Thoracic aorta (tissue), 2 donors: Measurements from ENCODE around the gene RALGPS2. TPM values are rescaled to one million over a fixed set of nuclear protein-coding genes. Genes with fewer than 3 reads are reported as not detected.

Experiments
- ATAC-seq: fragments of 150-250 bp; one replicate; pipeline ENCODE4 v1.8.0; 2017; ENCODE audit warnings: low read depth; ENCODE audit not compliant: insufficient number of reproducible peaks, low FRiP score
- DNase-seq: peaks from one replicate; pipeline ENCODE4 v3.0.0-alpha.2; 2020; ENCODE audit warnings: low spot score
- H3K27ac ChIP-seq, 2 donors: fragments of 200-600 bp; sonication (generic); 1 replicate in 1 of 2; 2 replicates in 1 of 2; pipeline ENCODE4 v1.5.1; 2016; ENCODE audit warnings: mild to moderate bottlenecking in 2 of 2, moderate library complexity in 2 of 2
- H3K27me3 ChIP-seq: fragments of 200-600 bp; sonication (generic); replicated peaks from 2 replicates; pipeline ENCODE4 v1.6.0; 2016; ENCODE audit warnings: mild to moderate bottlenecking; ENCODE audit not compliant: insufficient read depth
- H3K36me3 ChIP-seq: fragments of 200-600 bp; sonication (generic); one replicate; pipeline ENCODE4 v1.5.1; 2016
- H3K4me1 ChIP-seq, 2 donors: fragments of 200-600 bp; sonication (generic); 1 replicate in 1 of 2; 2 replicates in 1 of 2; pipeline versions ENCODE4 v1.5.1 to v1.6.0; 2016; ENCODE audit warnings: low read depth in 2 of 2, mild to moderate bottlenecking in 1 of 2; ENCODE audit not compliant: control insufficient read depth in 1 of 2
- H3K4me3 ChIP-seq: fragments of 200-600 bp; sonication (generic); 2 replicates; pipeline ENCODE4 v1.5.1; 2016; ENCODE audit warnings: mild to moderate bottlenecking
- H3K9me3 ChIP-seq: fragments of 200-600 bp; sonication (generic); 2 replicates; pipeline ENCODE4 v1.5.1; 2016
- total RNA-seq, 2 donors: library from RNA; depleted of rRNA; stranded (reverse); fragments of >200 nt; gene quantifications; one replicate each; pipeline versions ENCODE4 v1.1.0 to v1.2.3, GENCODE V29; 2016
- TF ChIP-seq, protein P1 (sequence below): fragments of 200-600 bp; sonication (generic); IDR thresholded peaks from one replicate; pipeline ENCODE4 v1.5.1; 2019; ENCODE audit warnings: antibody characterized with exemption

The RALGPS2 gene
- total RNA-seq, 2 donors from 2014 or later: 4.9 to 9.5 TPM

DNA sequence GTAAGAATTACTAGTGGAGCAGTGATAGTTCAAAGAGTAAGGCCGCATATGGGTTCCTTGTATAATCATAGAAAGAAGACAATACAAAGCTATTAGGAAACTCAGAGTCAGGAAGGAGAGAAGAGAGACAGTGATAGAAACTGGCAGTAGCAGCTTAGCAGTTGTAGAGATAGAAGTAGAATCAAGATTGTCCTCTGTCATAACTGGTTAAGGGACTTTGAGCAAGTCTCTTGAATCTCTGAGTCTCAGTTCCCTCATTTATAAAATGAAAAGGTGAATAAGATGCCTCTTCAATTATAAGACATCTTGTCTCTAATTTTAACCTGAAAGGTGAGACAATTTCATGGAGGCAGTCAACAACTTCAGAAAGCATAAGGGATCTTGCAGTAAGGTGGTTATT is 6.5 kb upstream of the RALGPS2 start:
- TF ChIP-seq, protein P1, sequence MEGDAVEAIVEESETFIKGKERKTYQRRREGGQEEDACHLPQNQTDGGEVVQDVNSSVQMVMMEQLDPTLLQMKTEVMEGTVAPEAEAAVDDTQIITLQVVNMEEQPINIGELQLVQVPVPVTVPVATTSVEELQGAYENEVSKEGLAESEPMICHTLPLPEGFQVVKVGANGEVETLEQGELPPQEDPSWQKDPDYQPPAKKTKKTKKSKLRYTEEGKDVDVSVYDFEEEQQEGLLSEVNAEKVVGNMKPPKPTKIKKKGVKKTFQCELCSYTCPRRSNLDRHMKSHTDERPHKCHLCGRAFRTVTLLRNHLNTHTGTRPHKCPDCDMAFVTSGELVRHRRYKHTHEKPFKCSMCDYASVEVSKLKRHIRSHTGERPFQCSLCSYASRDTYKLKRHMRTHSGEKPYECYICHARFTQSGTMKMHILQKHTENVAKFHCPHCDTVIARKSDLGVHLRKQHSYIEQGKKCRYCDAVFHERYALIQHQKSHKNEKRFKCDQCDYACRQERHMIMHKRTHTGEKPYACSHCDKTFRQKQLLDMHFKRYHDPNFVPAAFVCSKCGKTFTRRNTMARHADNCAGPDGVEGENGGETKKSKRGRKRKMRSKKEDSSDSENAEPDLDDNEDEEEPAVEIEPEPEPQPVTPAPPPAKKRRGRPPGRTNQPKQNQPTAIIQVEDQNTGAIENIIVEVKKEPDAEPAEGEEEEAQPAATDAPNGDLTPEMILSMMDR: no peak
- Histone ChIP-seq H3K36me3 (no peaks in the 10 kb centered on the region), H3K4me3 (no peak overlapping the region), H3K27me3 (no peaks in the 10 kb centered on the region), H3K4me1 (no peaks in the 10 kb centered on the region), H3K9me3 (no peaks in the 10 kb centered on the region), H3K27ac (no peak overlapping the region)
- ATAC-seq: no peak
- DNase-seq: no peak

- ATAC-seq: no peak
- H3K36me3 ChIP-seq: no peaks in the 10 kb centered on the region
- H3K4me1 ChIP-seq: peaks cover 0 to 10% of the 10 kb centered on the region in 2 donors
Observed at GRCh38 chr1:178723546-178723945, 1.5 kb upstream of the RALGPS2 start.

GRCh38 chr1:178724376-178724727 is 692 bp upstream of the RALGPS2 start:
- H3K4me3 ChIP-seq: peak overlapping the region; percentile 81
- H3K36me3 ChIP-seq: no peaks in the 10 kb centered on the region
- DNase-seq (no peak), ATAC-seq (no peak)
- H3K27ac ChIP-seq: no peak overlapping the region
- H3K9me3 ChIP-seq: no peaks in the 10 kb centered on the region
- no peaks in the 10 kb centered on the region for H3K27me3 ChIP-seq
- H3K4me1 ChIP-seq: peaks cover 0 to 10% of the 10 kb centered on the region in 2 donors
- TF ChIP-seq, protein P1: no peak

More at GRCh38 chr1:178723546-178723945, 1.5 kb upstream of the RALGPS2 start:
- no peak for DNase-seq
- no peak overlapping the region for H3K4me3 ChIP-seq
- H3K27me3 ChIP-seq: no peaks in the 10 kb centered on the region
- no peak overlapping the region for H3K27ac ChIP-seq
- H3K9me3 ChIP-seq: no peaks in the 10 kb centered on the region
- TF ChIP-seq, protein P1: no peak

- Histone ChIP-seq H3K4me3 (peak overlapping the region; percentile 81), H3K27me3 (no peaks in the 10 kb centered on the region), H3K4me1 (peaks cover 0 to 10% of the 10 kb centered on the region in 2 donors), H3K36me3 (no peaks in the 10 kb centered on the region), H3K9me3 (no peaks in the 10 kb centered on the region), H3K27ac (no peak overlapping the region)
- DNase-seq: no peak
- TF ChIP-seq, protein P1: no peak
- no peak for ATAC-seq
Observed at GRCh38 chr1:178725466-178726086, 532 bp downstream of the RALGPS2 start.

DNA sequence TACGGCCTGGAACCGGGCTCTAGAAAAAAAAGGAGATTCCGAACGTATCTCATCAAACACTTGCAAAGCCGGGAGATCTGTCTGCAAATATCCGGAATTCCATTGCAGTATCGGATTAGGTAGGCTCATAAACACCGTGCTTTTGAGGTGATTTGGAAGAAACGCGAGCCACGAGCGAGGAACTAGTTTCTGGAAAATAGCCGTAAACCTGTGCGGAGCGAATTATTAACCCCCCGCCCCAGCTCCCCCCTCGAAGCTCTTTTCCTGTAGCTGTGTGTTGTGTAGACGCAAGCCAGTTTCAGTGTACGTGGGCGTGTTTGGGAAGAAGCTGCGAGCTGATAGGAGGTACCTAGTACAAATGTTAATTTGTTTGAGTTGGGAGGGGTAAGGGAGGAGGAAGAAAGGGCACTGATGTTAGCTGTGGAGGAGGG is 1.1 kb downstream of the RALGPS2 start:
- H3K4me3 ChIP-seq: peak overlapping the region; percentile 81
- DNase-seq (no peak), ATAC-seq (no peak)
- TF ChIP-seq, protein P1: no peak
- no peaks in the 10 kb centered on the region for H3K9me3 ChIP-seq
- H3K4me1 ChIP-seq: peaks cover 0 to 10% of the 10 kb centered on the region in 2 donors
- H3K36me3 ChIP-seq: no peaks in the 10 kb centered on the region
- no peaks in the 10 kb centered on the region for H3K27me3 ChIP-seq
- H3K27ac ChIP-seq: no peak overlapping the region
